GM12873 (cell line): Measurements from ENCODE around the gene RSPO3.

Experiments
- CTCF ChIP-seq: IDR thresholded peaks from 2 replicates; pipeline ENCODE4 v1.5.1; 2012; ENCODE audit warnings: low read depth, mild to moderate bottlenecking, moderate library complexity, low read length, control low read depth; ENCODE audit not compliant: insufficient read depth; ENCODE audit errors: missing control alignments

RSPO3 gene

GRCh38 chr6:127118298-127119101, at the start of gene RSPO3:
TSS of gene RSPO3 (plus strand) at chr6:127118671. CDS start at chr6:127119193, 522 bp downstream.
- TF ChIP-seq CTCF = no peak

GRCh38 chr6:127069659-127070279, 48.7 kb upstream of the RSPO3 start:
- peak; percentile 40 for TF ChIP-seq CTCF

GRCh38 chr6:127073222-127073621, 45.2 kb upstream of the RSPO3 start:
- TF ChIP-seq CTCF = no peak

GRCh38 chr6:127076466-127076865, 42.0 kb upstream of the RSPO3 start:
- no peak for TF ChIP-seq CTCF

- no peak for TF ChIP-seq CTCF
Measured at GRCh38 chr6:127077886-127078285, 40.6 kb upstream of the RSPO3 start.

GRCh38 chr6:127078669-127079068, 39.8 kb upstream of the RSPO3 start:
- TF ChIP-seq CTCF = no peak

- TF ChIP-seq CTCF = no peak
Measured at GRCh38 chr6:127079681-127080080, 38.8 kb upstream of the RSPO3 start.
